ENCODE results near the gene BSCL2.

GRCh38 chr11:62724171-62724570, 16.9 kb upstream of the BSCL2 start:
- TF ChIP-seq CTCF (conservative IDR thresholded peaks at IDR 0.05; ENCODE audit: low read length) (no peak), EZH2phosphoT487 (IDR thresholded peaks at IDR 0.05; ENCODE audit: borderline replicate concordance) (no peak)
